Activated CD8-positive, alpha-beta memory T cell treated with anti-CD3 and anti-CD28 coated beads for 36 hours (primary cell): Measurements from ENCODE around the gene RNF223. TPM values are rescaled to one million over a fixed set of nuclear protein-coding genes. Genes with fewer than 3 reads are reported as not detected.

Source experiments
- CTCF ChIA-PET: fragments of 350-600 bp; sonication (Branson Sonifier 250); formaldehyde crosslinking; loops from one replicate; lab custom pipeline; 2021; ENCODE audit warnings: antibody characterized with exemption; lab: Charles Lee
- POLR2A ChIA-PET: fragments of 350-600 bp; sonication (Branson Sonifier 250); formaldehyde crosslinking; loops from one replicate; lab custom pipeline; 2021; ENCODE audit warnings: antibody characterized with exemption; lab: Charles Lee
- total RNA-seq, 2 experiments: library from RNA; stranded (reverse); gene quantifications; one replicate each; pipeline ENCODE4 v1.2.3, GENCODE V29; 2021

Gene RNF223
- total RNA-seq, 2 experiments from 2014 or later, result not detected

- POLR2A ChIA-PET, result no interaction called here
- CTCF ChIA-PET, result interaction anchor here (1.0 kb wide), 1 partner anchor 71 kb away, joined by 3 read pairs; no protein-coding TSS in a partner anchor
Observed at GRCh38 chr1:1054971-1055370, 19.1 kb downstream of the RNF223 start.

- CTCF ChIA-PET, result interaction anchor here (1.0 kb wide), 1 partner anchor 70 kb away, joined by 3 read pairs; no protein-coding TSS in a partner anchor
Observed at GRCh38 chr1:1054099-1054700, 19.9 kb downstream of the RNF223 start.

GRCh38 chr1:1053682-1054081 is 20.4 kb downstream of the RNF223 start:
- CTCF ChIA-PET, result no interaction called here

More at GRCh38 chr1:1054099-1054700, 19.9 kb downstream of the RNF223 start:
- POLR2A ChIA-PET, result no interaction called here

GRCh38 chr1:1053022-1053421 is 21.1 kb downstream of the RNF223 start:
- CTCF ChIA-PET, result no interaction called here

More at GRCh38 chr1:1053682-1054081, 20.4 kb downstream of the RNF223 start:
- POLR2A ChIA-PET, result no interaction called here

GRCh38 chr1:1052003-1052840 is 21.9 kb downstream of the RNF223 start:
- POLR2A ChIA-PET, result no interaction called here
- CTCF ChIA-PET, result no interaction called here

More at GRCh38 chr1:1053022-1053421, 21.1 kb downstream of the RNF223 start:
- POLR2A ChIA-PET, result no interaction called here

- CTCF ChIA-PET, result no interaction called here
- POLR2A ChIA-PET, result no interaction called here
Observed at GRCh38 chr1:1051127-1051810, 22.8 kb downstream of the RNF223 start.

- CTCF ChIA-PET, result no interaction called here
Observed at GRCh38 chr1:1050577-1051052, 23.5 kb downstream of the RNF223 start.

GRCh38 chr1:1049318-1050165 is 24.6 kb downstream of the RNF223 start:
- CTCF ChIA-PET, result no interaction called here
- POLR2A ChIA-PET, result no interaction called here

More at GRCh38 chr1:1050577-1051052, 23.5 kb downstream of the RNF223 start:
- POLR2A ChIA-PET, result no interaction called here

- ChIA-PET CTCF (no interaction called here), POLR2A (no interaction called here)
Observed at GRCh38 chr1:1048765-1049164, 25.3 kb downstream of the RNF223 start.

GRCh38 chr1:1047963-1048362 is 26.1 kb downstream of the RNF223 start:
- ChIA-PET CTCF (interaction anchor here (0.9 to 1.0 kb wide), 2 partner anchors 12 to 15 kb away, joined by 3 to 4 read pairs; no protein-coding TSS in a partner anchor), POLR2A (interaction anchor here (0.6 kb wide), 1 partner anchor 196 kb away, joined by 3 read pairs; no protein-coding TSS in a partner anchor)

GRCh38 chr1:1047407-1047806 is 26.7 kb downstream of the RNF223 start:
- ChIA-PET POLR2A (interaction anchor here (0.6 kb wide), 1 partner anchor 196 kb away, joined by 3 read pairs; no protein-coding TSS in a partner anchor), CTCF (interaction anchor here (0.9 to 1.0 kb wide), 2 partner anchors 13 to 14 kb away, joined by 3 to 4 read pairs; no protein-coding TSS in a partner anchor)

- CTCF ChIA-PET, result no interaction called here
- POLR2A ChIA-PET, result no interaction called here
Observed at GRCh38 chr1:1046767-1047166, 27.3 kb downstream of the RNF223 start.

- ChIA-PET CTCF (no interaction called here), POLR2A (no interaction called here)
Observed at GRCh38 chr1:1046243-1046642, 27.9 kb downstream of the RNF223 start.

GRCh38 chr1:1045129-1045528 is 29.0 kb downstream of the RNF223 start:
- POLR2A ChIA-PET, result no interaction called here
- CTCF ChIA-PET, result interaction anchor here (1.4 kb wide), 1 partner anchor 15 kb away, joined by 4 read pairs; no protein-coding TSS in a partner anchor

GRCh38 chr1:1044455-1045078 is 29.5 kb downstream of the RNF223 start:
- CTCF ChIA-PET, result interaction anchor here (1.4 kb wide), 1 partner anchor 16 kb away, joined by 4 read pairs; no protein-coding TSS in a partner anchor
- POLR2A ChIA-PET, result no interaction called here

- ChIA-PET CTCF (interaction anchor here (0.7 kb wide), 1 partner anchor 46 kb away, joined by 3 read pairs; no protein-coding TSS in a partner anchor), POLR2A (no interaction called here)
Observed at GRCh38 chr1:1043921-1044320, 30.2 kb downstream of the RNF223 start.

- CTCF ChIA-PET, result interaction anchor here (0.7 kb wide), 1 partner anchor 45 kb away, joined by 3 read pairs; no protein-coding TSS in a partner anchor
- POLR2A ChIA-PET, result no interaction called here
Observed at GRCh38 chr1:1043411-1043810, 30.7 kb downstream of the RNF223 start.

GRCh38 chr1:1042835-1043234 is 31.3 kb downstream of the RNF223 start:
- ChIA-PET CTCF (no interaction called here), POLR2A (no interaction called here)
